PC-9 (cell line): ENCODE measurements around the gene ADAR.

Experiments used
- EZH2 ChIP-seq: fragments of 200-600 bp; sonication (generic); IDR thresholded peaks from 2 replicates; pipeline ENCODE4 v1.8.0; 2017; ENCODE audit warnings: antibody characterized with exemption, low read depth
- TF ChIP-seq, protein P1 (sequence below): fragments of 200-600 bp; sonication (generic); conservative IDR thresholded peaks from 2 replicates; pipeline ENCODE4 v1.6.1; 2017; ENCODE audit warnings: mixed run types, antibody characterized with exemption, mild to moderate bottlenecking, moderate library complexity

DNA sequence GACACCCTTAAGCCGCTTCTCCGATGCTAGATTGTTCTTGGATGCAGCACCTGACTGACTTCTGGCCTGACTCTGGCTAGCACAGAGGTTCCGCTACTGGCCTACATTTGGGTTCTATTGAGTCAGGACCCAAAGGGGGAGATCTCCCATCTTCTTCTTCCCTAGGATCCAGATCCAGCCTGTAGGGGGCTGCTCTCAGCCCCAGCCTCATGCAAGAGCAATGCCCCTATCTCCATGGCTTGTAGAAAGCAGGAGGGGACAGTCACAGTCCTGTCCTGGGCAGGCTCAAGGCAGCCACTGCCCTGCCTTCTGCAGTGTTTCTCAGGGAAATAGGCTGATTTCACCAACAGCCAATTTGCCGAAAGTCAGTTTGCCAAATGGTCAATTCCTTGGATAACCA is 6.3 kb upstream of the ADAR start:
- TF ChIP-seq, protein P1, sequence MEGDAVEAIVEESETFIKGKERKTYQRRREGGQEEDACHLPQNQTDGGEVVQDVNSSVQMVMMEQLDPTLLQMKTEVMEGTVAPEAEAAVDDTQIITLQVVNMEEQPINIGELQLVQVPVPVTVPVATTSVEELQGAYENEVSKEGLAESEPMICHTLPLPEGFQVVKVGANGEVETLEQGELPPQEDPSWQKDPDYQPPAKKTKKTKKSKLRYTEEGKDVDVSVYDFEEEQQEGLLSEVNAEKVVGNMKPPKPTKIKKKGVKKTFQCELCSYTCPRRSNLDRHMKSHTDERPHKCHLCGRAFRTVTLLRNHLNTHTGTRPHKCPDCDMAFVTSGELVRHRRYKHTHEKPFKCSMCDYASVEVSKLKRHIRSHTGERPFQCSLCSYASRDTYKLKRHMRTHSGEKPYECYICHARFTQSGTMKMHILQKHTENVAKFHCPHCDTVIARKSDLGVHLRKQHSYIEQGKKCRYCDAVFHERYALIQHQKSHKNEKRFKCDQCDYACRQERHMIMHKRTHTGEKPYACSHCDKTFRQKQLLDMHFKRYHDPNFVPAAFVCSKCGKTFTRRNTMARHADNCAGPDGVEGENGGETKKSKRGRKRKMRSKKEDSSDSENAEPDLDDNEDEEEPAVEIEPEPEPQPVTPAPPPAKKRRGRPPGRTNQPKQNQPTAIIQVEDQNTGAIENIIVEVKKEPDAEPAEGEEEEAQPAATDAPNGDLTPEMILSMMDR = no peak
- TF ChIP-seq EZH2 = no peak
